Measurements from ENCODE around the gene RRBP1. TPM values are rescaled to one million over a fixed set of nuclear protein-coding genes. Genes with fewer than 3 reads are reported as not detected.
A peak's percentile ranks its signal among the peaks of the same experiment; 100 is the strongest.

Gene RRBP1
- total and polyA plus RNA-seq, 4 experiments from 2014 or later: 0.63 to 33.7 (median 21.0) TPM

- no peaks in the 10 kb centered on the region for H3K4me1 ChIP-seq (ENCODE audit: insufficient read depth, low read length)
- Mint-ChIP-seq H3K36me3 (peaks cover 3 to 17% of the 10 kb centered on the region in 2 donors), H3K4me1 (peaks cover 0 to 4% (median under 1%) of the 10 kb centered on the region in 4 donors), H3K9me3 (no peaks in the 10 kb centered on the region), H3K27ac (peak overlapping the region in 2 of 7 donors; percentile 25 to 70), H3K27me3 (no peaks in the 10 kb centered on the region), H3K4me3 (no peak overlapping the region)
- ChIA-PET POLR2A (ENCODE audit: partially characterized antibody) (no interaction called here), CTCF (ENCODE audit: partially characterized antibody) (no interaction called here)
- no peak overlapping the region for H3K27ac ChIP-seq (ENCODE audit: low read depth, low read length)
- no peak for DNase-seq
- H3K36me3 ChIP-seq (ENCODE audit: insufficient read depth, low read length): no peaks in the 10 kb centered on the region
- H3K4me3 ChIP-seq (ENCODE audit: low read length in 2 of 2): no peak overlapping the region
- H3K27me3 ChIP-seq (ENCODE audit: insufficient read depth, low read length): no peaks in the 10 kb centered on the region
- no peaks in the 10 kb centered on the region for H3K9me3 ChIP-seq (ENCODE audit: control insufficient read depth in 1 of 2, low read length in 2 of 2)
- intact Hi-C loops (cut with micrococcal nuclease): no loop called here
Observed at GRCh38 chr20:17643531-17644188, 38.4 kb downstream of the RRBP1 start.

- Mint-ChIP-seq H3K4me1 (peaks cover 0 to 3% (median 0%) of the 10 kb centered on the region in 4 donors), H3K9me3 (no peaks in the 10 kb centered on the region), H3K27ac (no peak overlapping the region), H3K27me3 (no peaks in the 10 kb centered on the region), H3K4me3 (no peak overlapping the region), H3K36me3 (peaks cover 3 to 20% of the 10 kb centered on the region in 2 donors)
- CTCF ChIA-PET (ENCODE audit: partially characterized antibody): no interaction called here
- H3K27me3 ChIP-seq (ENCODE audit: insufficient read depth, low read length): no peaks in the 10 kb centered on the region
- no peak overlapping the region for H3K4me3 ChIP-seq (ENCODE audit: low read length in 2 of 2)
- POLR2A ChIA-PET (ENCODE audit: partially characterized antibody): no interaction called here
- H3K4me1 ChIP-seq (ENCODE audit: insufficient read depth, low read length): no peaks in the 10 kb centered on the region
- H3K27ac ChIP-seq (ENCODE audit: low read depth, low read length): no peak overlapping the region
- H3K9me3 ChIP-seq (ENCODE audit: control insufficient read depth in 1 of 2, low read length in 2 of 2): no peaks in the 10 kb centered on the region
- no peaks in the 10 kb centered on the region for H3K36me3 ChIP-seq (ENCODE audit: insufficient read depth, low read length)
- DNase-seq: no peak
- intact Hi-C loops (cut with micrococcal nuclease): no loop called here
Observed at GRCh38 chr20:17642404-17643269, 39.4 kb downstream of the RRBP1 start.

- H3K4me3 Mint-ChIP-seq: no peak overlapping the region
- no peaks in the 10 kb centered on the region for H3K9me3 ChIP-seq (ENCODE audit: control insufficient read depth in 1 of 2, low read length in 2 of 2)
- H3K27ac ChIP-seq (ENCODE audit: low read depth, low read length): no peak overlapping the region
- no peaks in the 10 kb centered on the region for H3K9me3 Mint-ChIP-seq
- intact Hi-C loops (cut with micrococcal nuclease): no loop called here
- CTCF ChIA-PET (ENCODE audit: partially characterized antibody): no interaction called here
- no peak for DNase-seq
- peaks cover 0 to 3% (median 0%) of the 10 kb centered on the region in 4 donors for H3K4me1 Mint-ChIP-seq
- no peaks in the 10 kb centered on the region for H3K27me3 ChIP-seq (ENCODE audit: insufficient read depth, low read length)
- H3K36me3 Mint-ChIP-seq: peaks cover 3 to 21% of the 10 kb centered on the region in 2 donors
- no peak overlapping the region for H3K4me3 ChIP-seq (ENCODE audit: low read length in 2 of 2)
- H3K4me1 ChIP-seq (ENCODE audit: insufficient read depth, low read length): no peaks in the 10 kb centered on the region
- H3K36me3 ChIP-seq (ENCODE audit: insufficient read depth, low read length): no peaks in the 10 kb centered on the region
- no peak overlapping the region for H3K27ac Mint-ChIP-seq
- no peaks in the 10 kb centered on the region for H3K27me3 Mint-ChIP-seq
- POLR2A ChIA-PET (ENCODE audit: partially characterized antibody): no interaction called here
Observed at GRCh38 chr20:17641993-17642392, 40.0 kb downstream of the RRBP1 start.

GRCh38 chr20:17641520-17641964, 40.5 kb downstream of the RRBP1 start:
- peaks cover 3 to 21% of the 10 kb centered on the region in 2 donors for H3K36me3 Mint-ChIP-seq
- no peaks in the 10 kb centered on the region for H3K27me3 ChIP-seq (ENCODE audit: insufficient read depth, low read length)
- DNase-seq: no peak
- no peak overlapping the region for H3K4me3 Mint-ChIP-seq
- intact Hi-C loops (cut with micrococcal nuclease): no loop called here
- H3K9me3 ChIP-seq (ENCODE audit: control insufficient read depth in 1 of 2, low read length in 2 of 2): no peaks in the 10 kb centered on the region
- no peaks in the 10 kb centered on the region for H3K9me3 Mint-ChIP-seq
- ChIA-PET CTCF (ENCODE audit: partially characterized antibody) (no interaction called here), POLR2A (ENCODE audit: partially characterized antibody) (no interaction called here)
- H3K27ac ChIP-seq (ENCODE audit: low read depth, low read length): no peak overlapping the region
- no peaks in the 10 kb centered on the region for H3K27me3 Mint-ChIP-seq
- no peak overlapping the region for H3K4me3 ChIP-seq (ENCODE audit: low read length in 2 of 2)
- no peaks in the 10 kb centered on the region for H3K36me3 ChIP-seq (ENCODE audit: insufficient read depth, low read length)
- no peaks in the 10 kb centered on the region for H3K4me1 ChIP-seq (ENCODE audit: insufficient read depth, low read length)
- H3K4me1 Mint-ChIP-seq: peaks cover 0 to 3% (median 0%) of the 10 kb centered on the region in 4 donors
- H3K27ac Mint-ChIP-seq: no peak overlapping the region

- ChIA-PET POLR2A (ENCODE audit: partially characterized antibody) (no interaction called here), CTCF (ENCODE audit: partially characterized antibody) (no interaction called here)
- Mint-ChIP-seq H3K9me3 (no peaks in the 10 kb centered on the region), H3K4me3 (no peak overlapping the region), H3K36me3 (peaks cover 3 to 24% of the 10 kb centered on the region in 2 donors), H3K4me1 (peaks cover 0 to 3% (median 0%) of the 10 kb centered on the region in 4 donors), H3K27ac (peak overlapping the region in 2 of 7 donors; percentile 15 to 23), H3K27me3 (no peaks in the 10 kb centered on the region)
- no peaks in the 10 kb centered on the region for H3K4me1 ChIP-seq (ENCODE audit: insufficient read depth, low read length)
- DNase-seq: no peak
- H3K9me3 ChIP-seq (ENCODE audit: control insufficient read depth in 1 of 2, low read length in 2 of 2): no peaks in the 10 kb centered on the region
- H3K27ac ChIP-seq (ENCODE audit: low read depth, low read length): no peak overlapping the region
- no peak overlapping the region for H3K4me3 ChIP-seq (ENCODE audit: low read length in 2 of 2)
- H3K27me3 ChIP-seq (ENCODE audit: insufficient read depth, low read length): no peaks in the 10 kb centered on the region
- intact Hi-C loops (cut with micrococcal nuclease): no loop called here
- H3K36me3 ChIP-seq (ENCODE audit: insufficient read depth, low read length): no peaks in the 10 kb centered on the region
Observed at GRCh38 chr20:17640875-17641378, 41.1 kb downstream of the RRBP1 start.

- no peaks in the 10 kb centered on the region for H3K9me3 ChIP-seq (ENCODE audit: control insufficient read depth in 1 of 2, low read length in 2 of 2)
- peak overlapping the region in 2 of 7 donors; percentile 39 to 51 for H3K27ac Mint-ChIP-seq
- ChIA-PET POLR2A (ENCODE audit: partially characterized antibody) (no interaction called here), CTCF (ENCODE audit: partially characterized antibody) (no interaction called here)
- no peaks in the 10 kb centered on the region for H3K4me1 ChIP-seq (ENCODE audit: insufficient read depth, low read length)
- H3K27ac ChIP-seq (ENCODE audit: low read depth, low read length): no peak overlapping the region
- peaks cover 5% of the 10 kb centered on the region for H3K36me3 ChIP-seq (ENCODE audit: insufficient read depth, low read length)
- H3K4me3 ChIP-seq (ENCODE audit: low read length in 2 of 2): no peak overlapping the region
- H3K36me3 Mint-ChIP-seq: peaks cover 3 to 27% of the 10 kb centered on the region in 2 donors
- H3K27me3 Mint-ChIP-seq: no peaks in the 10 kb centered on the region
- no peak for DNase-seq
- no peak overlapping the region for H3K4me3 Mint-ChIP-seq
- H3K27me3 ChIP-seq (ENCODE audit: insufficient read depth, low read length): no peaks in the 10 kb centered on the region
- H3K4me1 Mint-ChIP-seq: peaks cover 0 to 3% (median 0%) of the 10 kb centered on the region in 4 donors
- intact Hi-C loops (cut with micrococcal nuclease): no loop called here
- H3K9me3 Mint-ChIP-seq: no peaks in the 10 kb centered on the region
Observed at GRCh38 chr20:17640146-17640874, 41.7 kb downstream of the RRBP1 start.

- CTCF ChIA-PET (ENCODE audit: partially characterized antibody): no interaction called here
- H3K9me3 Mint-ChIP-seq: no peaks in the 10 kb centered on the region
- H3K4me3 ChIP-seq (ENCODE audit: low read length in 2 of 2): no peak overlapping the region
- intact Hi-C loops (cut with micrococcal nuclease): no loop called here
- POLR2A ChIA-PET (ENCODE audit: partially characterized antibody): no interaction called here
- no peak for DNase-seq
- peaks cover 3 to 34% of the 10 kb centered on the region in 2 donors for H3K36me3 Mint-ChIP-seq
- no peak overlapping the region for H3K4me3 Mint-ChIP-seq
- peaks cover 0 to 3% (median 0%) of the 10 kb centered on the region in 4 donors for H3K4me1 Mint-ChIP-seq
- H3K27me3 ChIP-seq (ENCODE audit: insufficient read depth, low read length): no peaks in the 10 kb centered on the region
- H3K9me3 ChIP-seq (ENCODE audit: control insufficient read depth in 1 of 2, low read length in 2 of 2): no peaks in the 10 kb centered on the region
- H3K27me3 Mint-ChIP-seq: no peaks in the 10 kb centered on the region
- no peak overlapping the region for H3K27ac Mint-ChIP-seq
- no peak overlapping the region for H3K27ac ChIP-seq (ENCODE audit: low read depth, low read length)
- H3K4me1 ChIP-seq (ENCODE audit: insufficient read depth, low read length): no peaks in the 10 kb centered on the region
- H3K36me3 ChIP-seq (ENCODE audit: insufficient read depth, low read length): peaks cover 13% of the 10 kb centered on the region
Observed at GRCh38 chr20:17638835-17639407, 43.1 kb downstream of the RRBP1 start.

Data from CD4-positive, alpha-beta memory T cell (primary cell).